ENCODE results near the gene PTPN21.

Gene PTPN21

DNA sequence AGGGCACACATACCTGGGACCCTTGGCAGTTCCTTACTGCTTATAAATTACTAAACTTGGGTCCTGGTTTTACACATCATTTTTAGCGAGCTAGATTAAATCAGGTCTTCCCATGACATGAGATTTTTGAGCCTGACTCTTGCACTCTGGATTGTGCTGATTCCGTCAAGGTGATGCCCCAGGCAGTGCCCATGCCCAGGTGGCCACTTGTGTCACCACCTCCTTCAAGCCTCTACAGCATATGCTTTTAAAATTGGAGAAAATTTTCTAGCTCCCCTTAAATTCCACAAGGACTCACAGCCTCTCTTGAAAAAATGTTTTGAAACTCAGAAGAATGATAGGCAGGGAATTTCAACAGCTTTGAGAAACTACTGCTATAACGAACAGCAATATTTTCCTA, 9.6 kb downstream of the PTPN21 start:
- no peak for ATAC-seq
- TF ChIP-seq ZNF8 (CRISPR knock-in tag; IDR thresholded peaks at IDR 0.05) (no peak), ESRRG (CRISPR knock-in tag; IDR thresholded peaks at IDR 0.05) (no peak), BACH2 (CRISPR knock-in tag; IDR thresholded peaks at IDR 0.05; ENCODE audit: borderline replicate concordance) (no peak), RARB (CRISPR knock-in tag; IDR thresholded peaks at IDR 0.05) (no peak), CSDC2 (CRISPR knock-in tag; IDR thresholded peaks at IDR 0.05) (no peak), ZFP3 (CRISPR knock-in tag; IDR thresholded peaks at IDR 0.05) (no peak), ZFP30 (CRISPR knock-in tag; IDR thresholded peaks at IDR 0.05) (no peak), TCF4 (CRISPR knock-in tag; IDR thresholded peaks at IDR 0.05; ENCODE audit: borderline replicate concordance) (no peak), PPARA (CRISPR knock-in tag; IDR thresholded peaks at IDR 0.05; ENCODE audit: borderline replicate concordance) (no peak), OSR1 (CRISPR knock-in tag; IDR thresholded peaks at IDR 0.05) (no peak), SNAI2 (CRISPR knock-in tag; IDR thresholded peaks at IDR 0.05) (no peak)
- TF ChIP-seq, protein P1, sequence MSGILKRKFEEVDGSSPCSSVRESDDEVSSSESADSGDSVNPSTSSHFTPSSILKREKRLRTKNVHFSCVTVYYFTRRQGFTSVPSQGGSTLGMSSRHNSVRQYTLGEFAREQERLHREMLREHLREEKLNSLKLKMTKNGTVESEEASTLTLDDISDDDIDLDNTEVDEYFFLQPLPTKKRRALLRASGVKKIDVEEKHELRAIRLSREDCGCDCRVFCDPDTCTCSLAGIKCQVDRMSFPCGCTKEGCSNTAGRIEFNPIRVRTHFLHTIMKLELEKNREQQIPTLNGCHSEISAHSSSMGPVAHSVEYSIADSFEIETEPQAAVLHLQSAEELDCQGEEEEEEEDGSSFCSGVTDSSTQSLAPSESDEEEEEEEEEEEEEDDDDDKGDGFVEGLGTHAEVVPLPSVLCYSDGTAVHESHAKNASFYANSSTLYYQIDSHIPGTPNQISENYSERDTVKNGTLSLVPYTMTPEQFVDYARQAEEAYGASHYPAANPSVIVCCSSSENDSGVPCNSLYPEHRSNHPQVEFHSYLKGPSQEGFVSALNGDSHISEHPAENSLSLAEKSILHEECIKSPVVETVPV (CRISPR knock-in tag; IDR thresholded peaks at IDR 0.05): no peak
- TF ChIP-seq, protein P2, sequence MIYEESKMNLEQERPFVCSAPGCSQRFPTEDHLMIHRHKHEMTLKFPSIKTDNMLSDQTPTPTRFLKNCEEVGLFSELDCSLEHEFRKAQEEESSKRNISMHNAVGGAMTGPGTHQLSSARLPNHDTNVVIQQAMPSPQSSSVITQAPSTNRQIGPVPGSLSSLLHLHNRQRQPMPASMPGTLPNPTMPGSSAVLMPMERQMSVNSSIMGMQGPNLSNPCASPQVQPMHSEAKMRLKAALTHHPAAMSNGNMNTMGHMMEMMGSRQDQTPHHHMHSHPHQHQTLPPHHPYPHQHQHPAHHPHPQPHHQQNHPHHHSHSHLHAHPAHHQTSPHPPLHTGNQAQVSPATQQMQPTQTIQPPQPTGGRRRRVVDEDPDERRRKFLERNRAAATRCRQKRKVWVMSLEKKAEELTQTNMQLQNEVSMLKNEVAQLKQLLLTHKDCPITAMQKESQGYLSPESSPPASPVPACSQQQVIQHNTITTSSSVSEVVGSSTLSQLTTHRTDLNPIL (CRISPR knock-in tag; IDR thresholded peaks at IDR 0.05; ENCODE audit: low read depth): no peak
- TF ChIP-seq, protein P3, sequence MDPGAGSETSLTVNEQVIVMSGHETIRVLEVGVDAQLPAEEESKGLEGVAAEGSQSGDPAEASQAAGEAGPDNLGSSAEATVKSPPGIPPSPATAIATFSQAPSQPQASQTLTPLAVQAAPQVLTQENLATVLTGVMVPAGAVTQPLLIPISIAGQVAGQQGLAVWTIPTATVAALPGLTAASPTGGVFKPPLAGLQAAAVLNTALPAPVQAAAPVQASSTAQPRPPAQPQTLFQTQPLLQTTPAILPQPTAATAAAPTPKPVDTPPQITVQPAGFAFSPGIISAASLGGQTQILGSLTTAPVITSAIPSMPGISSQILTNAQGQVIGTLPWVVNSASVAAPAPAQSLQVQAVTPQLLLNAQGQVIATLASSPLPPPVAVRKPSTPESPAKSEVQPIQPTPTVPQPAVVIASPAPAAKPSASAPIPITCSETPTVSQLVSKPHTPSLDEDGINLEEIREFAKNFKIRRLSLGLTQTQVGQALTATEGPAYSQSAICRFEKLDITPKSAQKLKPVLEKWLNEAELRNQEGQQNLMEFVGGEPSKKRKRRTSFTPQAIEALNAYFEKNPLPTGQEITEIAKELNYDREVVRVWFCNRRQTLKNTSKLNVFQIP (CRISPR knock-in tag; IDR thresholded peaks at IDR 0.05; ENCODE audit: borderline replicate concordance, low read depth): no peak
- TF ChIP-seq, protein P4, sequence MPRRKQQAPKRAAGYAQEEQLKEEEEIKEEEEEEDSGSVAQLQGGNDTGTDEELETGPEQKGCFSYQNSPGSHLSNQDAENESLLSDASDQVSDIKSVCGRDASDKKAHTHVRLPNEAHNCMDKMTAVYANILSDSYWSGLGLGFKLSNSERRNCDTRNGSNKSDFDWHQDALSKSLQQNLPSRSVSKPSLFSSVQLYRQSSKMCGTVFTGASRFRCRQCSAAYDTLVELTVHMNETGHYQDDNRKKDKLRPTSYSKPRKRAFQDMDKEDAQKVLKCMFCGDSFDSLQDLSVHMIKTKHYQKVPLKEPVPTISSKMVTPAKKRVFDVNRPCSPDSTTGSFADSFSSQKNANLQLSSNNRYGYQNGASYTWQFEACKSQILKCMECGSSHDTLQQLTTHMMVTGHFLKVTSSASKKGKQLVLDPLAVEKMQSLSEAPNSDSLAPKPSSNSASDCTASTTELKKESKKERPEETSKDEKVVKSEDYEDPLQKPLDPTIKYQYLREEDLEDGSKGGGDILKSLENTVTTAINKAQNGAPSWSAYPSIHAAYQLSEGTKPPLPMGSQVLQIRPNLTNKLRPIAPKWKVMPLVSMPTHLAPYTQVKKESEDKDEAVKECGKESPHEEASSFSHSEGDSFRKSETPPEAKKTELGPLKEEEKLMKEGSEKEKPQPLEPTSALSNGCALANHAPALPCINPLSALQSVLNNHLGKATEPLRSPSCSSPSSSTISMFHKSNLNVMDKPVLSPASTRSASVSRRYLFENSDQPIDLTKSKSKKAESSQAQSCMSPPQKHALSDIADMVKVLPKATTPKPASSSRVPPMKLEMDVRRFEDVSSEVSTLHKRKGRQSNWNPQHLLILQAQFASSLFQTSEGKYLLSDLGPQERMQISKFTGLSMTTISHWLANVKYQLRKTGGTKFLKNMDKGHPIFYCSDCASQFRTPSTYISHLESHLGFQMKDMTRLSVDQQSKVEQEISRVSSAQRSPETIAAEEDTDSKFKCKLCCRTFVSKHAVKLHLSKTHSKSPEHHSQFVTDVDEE (CRISPR knock-in tag; IDR thresholded peaks at IDR 0.05): no peak

DNA sequence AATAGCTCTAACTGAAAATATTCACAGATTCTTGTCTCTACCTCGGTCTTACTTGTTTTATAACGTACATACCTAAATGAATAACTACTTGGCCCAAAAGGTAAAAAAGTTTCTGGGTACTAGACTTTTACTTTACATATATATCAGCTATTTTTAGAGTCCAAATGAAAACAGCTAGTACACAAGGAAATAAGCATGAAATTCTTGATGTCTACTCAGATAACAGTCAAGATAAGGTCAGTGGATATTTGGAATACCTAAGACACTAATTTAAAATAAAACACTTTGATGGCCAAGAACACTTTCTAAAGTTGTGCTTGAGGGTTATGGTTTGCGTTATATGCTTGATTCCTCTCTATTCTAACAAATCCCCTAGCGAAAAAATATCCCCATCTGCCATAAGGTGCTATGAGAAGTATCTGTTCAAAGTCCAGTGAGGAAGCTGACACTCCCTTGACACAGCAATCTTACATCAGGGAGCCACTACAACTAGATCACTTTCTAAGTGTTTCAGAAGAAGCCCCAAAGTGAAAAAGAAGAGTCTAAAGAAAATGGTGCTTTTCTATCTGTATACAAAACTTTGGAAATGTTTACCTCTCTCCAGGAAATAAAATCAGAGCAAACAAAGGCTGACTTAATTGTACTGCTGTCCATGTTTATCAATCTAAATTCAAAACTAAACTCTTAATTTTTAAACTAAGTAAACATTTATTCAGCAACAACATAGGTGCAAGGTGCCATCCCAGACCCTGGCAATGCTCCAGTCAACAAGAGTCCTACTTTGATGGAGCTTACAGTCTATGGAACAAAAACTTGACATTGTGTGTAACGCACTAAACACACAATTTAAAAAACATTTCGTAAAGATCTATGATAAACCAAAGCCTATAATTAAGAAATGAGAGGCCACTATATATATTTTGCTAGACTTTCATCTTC, 11.7 kb downstream of the PTPN21 start:
- ATAC-seq: peak; percentile 69
- TF ChIP-seq ZFP30 (CRISPR knock-in tag; IDR thresholded peaks at IDR 0.05) (no peak), TCF4 (CRISPR knock-in tag; IDR thresholded peaks at IDR 0.05; ENCODE audit: borderline replicate concordance) (no peak), ZC3H10 (CRISPR knock-in tag; IDR thresholded peaks at IDR 0.05) (no peak), RARB (CRISPR knock-in tag; IDR thresholded peaks at IDR 0.05) (no peak), ZFP3 (CRISPR knock-in tag; IDR thresholded peaks at IDR 0.05) (no peak), ZNF565 (CRISPR knock-in tag; conservative IDR thresholded peaks at IDR 0.05; ENCODE audit: low read depth) (no peak), ZNF8 (CRISPR knock-in tag; IDR thresholded peaks at IDR 0.05) (no peak)
- TF ChIP-seq, protein P2 (CRISPR knock-in tag; IDR thresholded peaks at IDR 0.05; ENCODE audit: low read depth): no peak
- TF ChIP-seq, protein P1 (CRISPR knock-in tag; IDR thresholded peaks at IDR 0.05): no peak

DNA sequence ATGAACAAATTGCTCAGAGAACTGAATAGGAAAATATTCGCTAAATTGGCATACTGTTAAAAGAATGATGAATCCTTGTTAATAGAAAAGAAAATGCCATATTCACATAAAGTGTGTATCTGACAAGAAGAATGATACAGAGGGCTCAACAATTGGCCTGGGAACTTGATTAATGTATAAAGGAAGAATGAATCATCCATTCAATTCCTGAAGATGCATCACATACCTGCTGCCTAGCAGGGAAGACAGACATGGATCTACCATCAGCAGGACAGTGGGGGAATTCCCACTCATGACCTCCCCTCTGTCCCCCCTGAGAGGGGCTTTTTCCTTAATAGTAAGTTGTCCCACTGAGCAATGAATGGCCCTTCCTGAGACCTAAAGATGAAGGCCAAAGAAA, 13.5 kb downstream of the PTPN21 start:
- TF ChIP-seq ZFP30 (CRISPR knock-in tag; IDR thresholded peaks at IDR 0.05) (no peak), ISL1 (CRISPR knock-in tag; IDR thresholded peaks at IDR 0.05) (peak; percentile 59)
- peak; percentile 75 for ATAC-seq

Measured in SK-N-SH treated with all-trans-retinoic acid at 6 μM for 48 hours (cell line).